Dendritic cell treated with granulocyte-macrophage colony-stimulating factor and Interleukin-4, amounts not matched to agents 40 ng/mL and 50 ng/mL, for 4 days (primary cell): Measurements from ENCODE around the gene FAM180B.
"Not testable (repeated sequence)": the region's sequence is repeated elsewhere in the genome, so short reads cannot be mapped to it uniquely, and the experiment has no call there.

Experiments used
- H3K27ac Mint-ChIP-seq: one replicate; pipeline ENCODE4 v1.8.0; 2022; ENCODE audit warnings: mild to moderate bottlenecking, mixed read lengths
- H3K27me3 Mint-ChIP-seq: one replicate; pipeline ENCODE4 v1.8.0; 2022; ENCODE audit warnings: mild to moderate bottlenecking, mixed read lengths
- H3K36me3 Mint-ChIP-seq: one replicate; pipeline ENCODE4 v1.8.0; 2022; ENCODE audit warnings: low read depth, mixed read lengths
- H3K4me1 Mint-ChIP-seq: one replicate; pipeline ENCODE4 v1.8.0; 2022; ENCODE audit warnings: low read depth, mixed read lengths
- H3K4me3 Mint-ChIP-seq: one replicate; pipeline ENCODE4 v1.8.0; 2022; ENCODE audit warnings: mild to moderate bottlenecking, moderate library complexity, mixed read lengths
- H3K9me3 Mint-ChIP-seq: one replicate; pipeline ENCODE4 v1.8.0; 2022; ENCODE audit warnings: mixed read lengths
- intact Hi-C: fragments of 100-400 bp; cut with micrococcal nuclease; formaldehyde crosslinking; loops from one replicate; pipeline ENCODE4 v1.15.0; 2022

FAM180B gene, protein sequence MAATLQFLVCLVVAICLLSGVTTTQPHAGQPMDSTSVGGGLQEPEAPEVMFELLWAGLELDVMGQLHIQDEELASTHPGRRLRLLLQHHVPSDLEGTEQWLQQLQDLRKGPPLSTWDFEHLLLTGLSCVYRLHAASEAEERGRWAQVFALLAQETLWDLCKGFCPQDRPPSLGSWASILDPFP

DNA sequence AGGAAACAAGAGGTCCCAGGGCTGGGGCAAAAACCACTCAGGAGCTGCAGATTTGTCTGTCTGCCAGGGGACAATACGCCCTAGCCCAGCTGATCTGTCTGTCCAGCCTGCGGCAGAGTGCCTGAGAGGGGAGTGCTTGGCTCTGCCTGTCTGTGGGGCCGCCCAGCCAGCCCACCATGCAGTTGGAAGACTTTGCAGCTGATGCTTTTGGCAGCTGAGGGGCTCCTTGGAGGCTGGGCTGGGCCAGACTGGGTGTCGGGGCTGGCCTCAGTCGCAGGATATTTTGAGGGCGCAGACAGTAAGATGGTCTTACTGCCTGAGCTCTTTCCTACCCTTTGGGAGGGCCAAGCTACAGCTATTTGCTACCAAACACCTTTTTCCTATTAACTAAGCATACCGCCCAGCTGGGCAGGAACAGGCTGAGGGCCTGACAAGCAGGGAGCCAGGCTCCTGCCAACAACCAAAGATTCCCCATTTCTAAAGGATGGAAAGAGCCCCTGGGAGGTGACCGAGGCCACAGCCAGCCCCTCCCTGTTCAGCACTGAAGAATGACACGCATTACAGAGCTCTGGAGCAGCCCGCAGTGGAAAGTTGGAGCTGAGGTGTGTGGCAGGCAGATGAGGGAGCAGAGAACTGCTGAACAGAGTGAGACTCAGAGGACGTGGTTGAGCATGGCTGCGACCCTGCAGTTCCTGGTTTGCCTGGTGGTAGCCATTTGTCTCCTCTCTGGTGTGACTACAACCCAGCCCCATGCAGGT lies at the start of gene FAM180B:
FAM180B (plus strand) TSS at position 581 of the 758 bp plus-strand sequence; CDS start at position 672, 91 bp downstream.
- no peaks in the 10 kb centered on the region for H3K27me3 Mint-ChIP-seq
- intact Hi-C loops = no loop called here
- no peaks in the 10 kb centered on the region for H3K9me3 Mint-ChIP-seq
- H3K4me3 Mint-ChIP-seq = no peak within 1 kb of the TSS
- H3K36me3 Mint-ChIP-seq = peaks cover 51% of the 10 kb centered on the region
- H3K4me1 Mint-ChIP-seq = peaks cover 34% of the 10 kb centered on the region
- peak within 1 kb of the TSS; percentile 86 for H3K27ac Mint-ChIP-seq

DNA sequence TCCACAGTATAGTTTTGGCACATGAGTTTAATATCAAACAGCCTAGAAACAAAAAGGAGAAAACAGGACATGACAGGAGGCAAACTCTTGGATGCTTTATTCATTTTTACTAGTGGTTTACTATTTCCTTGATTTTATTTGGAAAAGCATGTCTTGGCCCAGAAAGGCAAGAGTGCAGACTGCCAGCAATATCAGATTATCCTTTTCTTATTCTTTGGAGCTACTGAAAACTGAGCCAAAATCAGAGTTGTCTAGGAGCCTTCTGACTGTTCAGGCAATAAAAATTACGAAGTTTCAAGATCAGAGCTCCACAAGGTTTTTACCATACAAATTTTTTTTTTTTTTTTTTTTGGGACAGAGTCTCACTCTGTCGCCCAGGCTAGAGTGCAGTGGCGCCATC lies 49.6 kb upstream of the FAM180B start:
- no peaks in the 10 kb centered on the region for H3K9me3 Mint-ChIP-seq
- H3K27ac Mint-ChIP-seq = no peak overlapping the region
- H3K36me3 Mint-ChIP-seq = peaks cover 48% of the 10 kb centered on the region
- intact Hi-C loops = no loop called here
- no peaks in the 10 kb centered on the region for H3K27me3 Mint-ChIP-seq
- H3K4me3 Mint-ChIP-seq = no peak overlapping the region
- peaks cover 50% of the 10 kb centered on the region for H3K4me1 Mint-ChIP-seq

DNA sequence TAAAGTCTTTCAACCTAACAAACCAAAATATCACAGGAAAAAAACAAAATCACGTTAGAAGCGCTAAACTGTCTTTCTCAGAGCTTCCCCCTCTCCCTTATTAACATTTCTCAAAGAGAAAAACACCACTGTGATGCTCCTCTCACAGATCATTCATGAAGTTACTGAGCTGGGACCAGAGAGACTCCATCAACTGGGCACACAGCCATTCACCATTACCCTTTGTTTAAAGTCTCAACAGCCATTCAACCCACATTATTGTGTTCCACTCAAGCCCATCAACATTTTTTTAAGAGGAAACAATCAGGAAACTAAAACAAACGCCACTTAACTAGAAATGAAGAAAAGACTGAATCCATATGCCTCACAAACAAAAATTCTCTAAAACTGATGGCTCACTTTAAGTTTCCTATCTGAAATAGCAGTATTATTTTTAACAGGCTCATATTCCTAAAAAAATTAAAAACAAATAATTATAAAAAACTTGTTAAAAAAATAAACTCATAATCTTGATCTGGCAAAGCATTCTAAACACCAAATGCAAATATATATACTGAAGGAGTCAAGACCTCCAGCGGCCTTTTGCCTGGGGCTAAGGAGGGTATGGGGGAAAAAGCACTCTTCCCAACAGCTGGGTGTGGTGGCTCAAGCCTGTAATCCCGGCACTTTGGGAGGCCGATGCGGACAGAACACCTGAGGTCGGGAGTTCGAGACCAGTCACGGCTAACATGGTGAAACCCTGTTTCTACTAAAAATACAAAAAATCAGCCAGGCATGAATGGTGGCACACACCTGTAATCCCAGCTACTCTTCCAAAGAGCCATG lies 47.5 kb upstream of the FAM180B start:
- no peak overlapping the region for H3K4me3 Mint-ChIP-seq
- H3K27me3 Mint-ChIP-seq = no peaks in the 10 kb centered on the region
- intact Hi-C loops = no loop called here
- peaks cover 60% of the 10 kb centered on the region for H3K4me1 Mint-ChIP-seq
- peaks cover 59% of the 10 kb centered on the region for H3K36me3 Mint-ChIP-seq
- H3K9me3 Mint-ChIP-seq = no peaks in the 10 kb centered on the region
- no peak overlapping the region for H3K27ac Mint-ChIP-seq

DNA sequence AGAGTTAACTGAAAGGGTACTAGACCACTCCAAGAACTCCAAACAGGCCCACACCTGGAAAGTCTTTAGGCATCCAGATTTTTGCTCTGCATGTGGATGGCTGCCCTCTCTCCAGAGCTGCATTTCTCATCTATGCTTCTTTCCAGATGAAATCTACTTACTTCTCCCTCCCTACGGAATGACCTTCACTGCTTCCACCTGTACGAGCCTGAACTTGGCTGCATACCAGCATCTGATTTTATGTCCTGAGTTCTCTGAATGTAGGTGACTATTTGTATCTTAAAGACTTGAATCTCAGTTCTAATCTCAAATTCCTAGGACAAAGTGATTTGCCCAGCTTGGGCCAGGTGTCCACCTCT lies 46.8 kb upstream of the FAM180B start:
- intact Hi-C loops = no loop called here
- Mint-ChIP-seq H3K36me3 (peaks cover 58% of the 10 kb centered on the region), H3K27ac (peak overlapping the region; percentile 74), H3K4me1 (peaks cover 67% of the 10 kb centered on the region), H3K9me3 (no peaks in the 10 kb centered on the region), H3K4me3 (no peak overlapping the region), H3K27me3 (no peaks in the 10 kb centered on the region)

DNA sequence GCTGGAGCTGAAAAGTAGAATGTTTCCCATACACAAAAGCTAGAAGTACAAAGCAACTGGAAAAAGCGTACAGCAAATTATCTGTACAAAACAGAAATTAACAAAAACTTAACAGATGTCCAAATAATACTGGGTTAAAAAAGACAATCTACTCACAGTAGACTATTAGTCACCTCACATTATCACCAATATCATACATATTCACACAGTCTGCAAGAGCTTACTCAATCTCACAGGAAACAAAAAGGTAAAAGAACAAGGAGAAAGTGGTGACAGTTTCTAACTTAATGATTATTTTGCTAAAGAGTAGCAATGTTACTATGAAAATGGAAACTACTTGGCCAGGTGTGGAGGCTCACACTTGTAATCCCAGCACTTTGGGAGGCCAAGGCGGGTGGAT lies 45.4 kb upstream of the FAM180B start:
- H3K27me3 Mint-ChIP-seq = no peaks in the 10 kb centered on the region
- H3K4me3 Mint-ChIP-seq = no peak overlapping the region
- intact Hi-C loops = no loop called here
- H3K9me3 Mint-ChIP-seq = no peaks in the 10 kb centered on the region
- H3K36me3 Mint-ChIP-seq = peaks cover 49% of the 10 kb centered on the region
- peak overlapping the region; percentile 74 for H3K27ac Mint-ChIP-seq
- H3K4me1 Mint-ChIP-seq = peaks cover 60% of the 10 kb centered on the region

DNA sequence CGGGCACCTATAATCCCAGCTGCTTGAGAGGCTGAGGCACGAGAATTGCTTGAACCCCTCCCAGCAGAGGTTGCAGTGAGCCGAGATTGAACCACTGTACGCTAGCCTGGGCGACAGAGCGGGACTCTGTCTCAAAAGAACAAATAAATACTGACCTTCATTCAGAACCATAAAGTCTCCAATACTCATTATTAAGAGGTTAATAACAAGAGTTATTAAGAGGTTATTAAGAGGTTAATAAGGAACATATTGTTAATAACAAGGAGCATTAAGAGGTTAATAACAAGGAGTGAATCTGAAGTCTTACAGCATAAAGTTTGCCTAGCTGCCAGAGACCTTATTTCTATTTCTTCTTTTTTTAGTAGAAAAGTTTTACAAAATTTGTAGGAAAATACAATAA lies 41.2 kb upstream of the FAM180B start:
- no peaks in the 10 kb centered on the region for H3K27me3 Mint-ChIP-seq
- H3K36me3 Mint-ChIP-seq = peaks cover 56% of the 10 kb centered on the region
- intact Hi-C loops = no loop called here
- peaks cover 63% of the 10 kb centered on the region for H3K4me1 Mint-ChIP-seq
- H3K27ac Mint-ChIP-seq = no peak overlapping the region
- no peaks in the 10 kb centered on the region for H3K9me3 Mint-ChIP-seq
- H3K4me3 Mint-ChIP-seq = no peak overlapping the region

DNA sequence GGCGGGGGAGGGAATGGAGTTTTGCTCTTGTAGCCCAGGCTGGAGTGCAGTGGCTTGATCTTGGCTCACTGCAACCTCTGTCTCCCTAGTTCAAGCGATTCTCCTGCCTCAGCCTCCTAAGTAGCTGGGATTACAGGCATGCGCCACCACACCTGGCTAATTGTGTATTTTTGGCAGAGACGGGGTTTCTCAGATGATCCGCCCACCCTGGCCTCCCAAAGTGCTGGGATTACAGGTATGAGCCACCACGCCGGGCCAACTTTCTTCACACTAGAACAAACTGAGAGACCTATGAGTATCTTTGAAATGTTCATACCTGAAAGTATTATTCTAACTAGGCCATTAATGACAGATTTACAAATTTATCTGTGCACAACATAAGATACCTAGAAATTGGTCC lies 40.2 kb upstream of the FAM180B start:
- intact Hi-C loops, H3K27me3 Mint-ChIP-seq, H3K9me3 Mint-ChIP-seq, H3K4me3 Mint-ChIP-seq, H3K27ac Mint-ChIP-seq: not testable (repeated sequence)
- H3K4me1 Mint-ChIP-seq = peaks cover 60% of the 10 kb centered on the region
- H3K36me3 Mint-ChIP-seq = peaks cover 55% of the 10 kb centered on the region

DNA sequence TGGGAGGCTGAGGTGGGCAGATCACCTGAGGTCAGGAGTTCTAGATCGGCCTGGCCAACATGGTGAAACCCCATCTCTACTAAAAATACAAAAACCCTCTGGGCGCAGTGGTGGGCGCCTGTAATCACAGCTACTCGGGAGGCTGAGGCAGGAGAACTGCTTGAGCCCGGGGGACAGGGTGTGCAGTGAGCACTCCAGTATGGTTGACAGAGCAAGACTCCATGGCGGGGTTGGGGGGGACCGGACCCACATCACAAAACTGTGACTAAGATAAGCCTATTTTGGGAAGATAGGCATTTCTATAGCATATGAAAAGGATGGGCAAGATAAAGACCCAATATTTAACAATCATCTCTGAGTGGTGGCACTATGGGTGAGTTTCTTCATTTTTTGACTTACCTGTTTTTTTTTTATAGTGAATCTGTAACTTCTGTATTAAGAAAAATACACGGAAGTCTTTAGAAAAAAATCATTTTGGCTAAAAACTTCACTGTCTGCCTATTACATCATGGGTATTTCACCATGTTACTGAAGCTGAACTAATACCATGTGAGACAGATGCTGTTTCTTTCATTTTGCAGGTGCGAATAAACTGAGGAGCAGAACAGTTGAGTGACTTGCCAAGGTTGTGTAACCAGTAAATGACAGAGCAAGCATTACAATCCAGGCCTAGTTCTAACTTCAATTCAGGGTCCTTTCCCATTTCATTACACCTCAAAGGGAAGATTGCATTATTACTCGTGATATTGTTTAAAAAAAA lies 36.0 kb upstream of the FAM180B start:
- H3K27ac Mint-ChIP-seq = no peak overlapping the region
- no peaks in the 10 kb centered on the region for H3K27me3 Mint-ChIP-seq
- H3K4me1 Mint-ChIP-seq = peaks cover 56% of the 10 kb centered on the region
- no peaks in the 10 kb centered on the region for H3K9me3 Mint-ChIP-seq
- H3K36me3 Mint-ChIP-seq = peaks cover 56% of the 10 kb centered on the region
- intact Hi-C loops = loop anchor here (5.0 to 10.0 kb wide), 2 partner anchors 33 to 64 kb away; no protein-coding TSS in a partner anchor
- peak overlapping the region; percentile 13 for H3K4me3 Mint-ChIP-seq

DNA sequence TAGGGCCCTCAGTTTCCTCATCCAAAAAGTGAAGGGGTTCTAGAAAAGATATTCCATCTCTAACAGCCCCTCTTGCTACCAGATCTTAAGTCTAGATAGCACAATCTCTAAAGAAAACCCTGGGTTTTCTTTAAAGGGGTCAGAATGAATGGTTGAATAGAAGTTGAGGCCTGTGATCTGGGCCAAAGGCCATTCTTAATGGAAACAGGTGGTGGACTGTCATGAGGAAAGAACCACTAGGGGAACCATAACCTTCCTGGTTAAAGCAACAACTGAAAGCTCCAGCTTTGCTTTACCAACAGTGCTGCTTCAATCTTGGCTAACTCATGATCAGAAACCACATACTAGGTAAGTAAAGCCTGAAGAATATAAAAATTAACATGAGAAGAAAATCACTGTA lies 35.4 kb upstream of the FAM180B start:
- Mint-ChIP-seq H3K4me3 (peak overlapping the region; percentile 97), H3K27ac (peak overlapping the region; percentile 99), H3K4me1 (peaks cover 56% of the 10 kb centered on the region), H3K36me3 (peaks cover 51% of the 10 kb centered on the region), H3K27me3 (no peaks in the 10 kb centered on the region), H3K9me3 (no peaks in the 10 kb centered on the region)
- intact Hi-C loops = loop anchor here (5.0 to 10.0 kb wide), 2 partner anchors 34 to 64 kb away; no protein-coding TSS in a partner anchor

DNA sequence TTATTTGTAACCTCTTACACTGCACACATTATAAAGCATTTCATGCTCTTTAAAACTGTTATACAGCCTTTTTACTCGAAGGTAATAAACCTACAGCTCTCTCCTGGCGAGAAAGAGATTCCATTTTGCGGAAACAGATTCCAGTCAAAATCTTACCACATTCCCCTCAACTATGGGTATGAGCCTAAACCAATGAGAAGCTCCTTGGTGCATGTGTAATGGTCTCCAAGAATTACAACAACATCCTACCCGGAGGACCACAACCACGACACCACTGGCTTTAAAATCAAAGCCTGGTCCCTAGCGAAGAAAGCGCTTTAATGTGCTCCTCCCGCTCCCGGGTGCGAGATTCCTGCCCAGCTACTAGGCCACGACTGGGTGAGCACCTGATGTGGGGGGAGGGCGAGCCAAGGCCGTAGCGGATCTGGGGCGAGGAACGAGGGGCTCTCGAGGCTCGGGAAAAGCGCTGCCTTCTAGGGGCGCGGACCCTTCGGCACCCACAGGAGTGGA lies 34.4 kb upstream of the FAM180B start:
- Mint-ChIP-seq H3K4me3 (peak overlapping the region; percentile 97), H3K27me3 (no peaks in the 10 kb centered on the region), H3K9me3 (no peaks in the 10 kb centered on the region), H3K27ac (peak overlapping the region; percentile 99), H3K36me3 (peaks cover 44% of the 10 kb centered on the region), H3K4me1 (peaks cover 52% of the 10 kb centered on the region)
- intact Hi-C loops = loop anchor here (2.0 to 10.0 kb wide), 3 partner anchors 35 to 63 kb away; no protein-coding TSS in a partner anchor

DNA sequence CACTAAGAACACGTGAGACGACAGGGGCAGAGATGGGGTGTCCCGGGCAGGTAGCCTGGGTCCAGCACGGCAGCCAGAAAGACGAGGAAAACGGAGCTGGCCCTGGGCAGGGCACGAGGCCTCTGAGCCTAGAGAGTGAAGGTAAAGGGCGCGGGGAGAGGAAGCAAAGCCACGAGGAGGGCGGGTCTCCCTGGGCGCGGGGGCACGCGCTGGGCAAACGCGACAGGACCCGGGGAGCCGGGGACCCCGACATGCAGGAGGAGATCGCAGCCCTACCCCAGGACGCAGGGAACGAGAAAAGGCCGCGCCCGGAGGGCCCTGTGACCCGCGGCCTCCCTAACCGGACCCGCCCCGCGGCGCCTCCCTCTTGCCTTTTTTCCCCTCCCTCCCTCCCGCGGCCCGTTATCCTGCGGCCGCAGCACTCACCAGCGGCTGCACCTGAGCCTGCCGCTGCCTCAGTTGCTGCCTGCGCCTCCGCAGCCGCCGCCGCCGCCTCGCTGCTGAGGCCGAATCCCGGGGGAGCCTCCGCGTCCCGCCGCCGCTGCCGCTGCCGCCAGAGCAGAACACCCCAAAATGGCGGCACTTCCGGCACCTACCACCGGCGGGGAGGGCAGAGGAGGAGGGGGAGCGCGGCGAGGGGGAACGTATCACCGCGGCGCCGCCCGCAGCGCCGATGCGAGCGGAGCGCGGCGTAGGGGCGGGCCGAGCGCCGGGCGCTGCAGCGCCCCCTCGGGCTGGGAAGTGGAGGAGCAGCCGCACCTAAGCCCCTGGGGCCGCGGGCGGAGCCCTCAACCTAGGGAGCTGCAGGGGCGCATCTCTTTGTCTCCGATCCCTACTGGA lies 33.7 kb upstream of the FAM180B start, which contains the start of gene CELF1:
CELF1 (minus strand) TSS at position 567 of the 840 bp plus-strand sequence. CDS start 53,609 bp downstream, outside the sequence.
- no peaks in the 10 kb centered on the region for H3K9me3 Mint-ChIP-seq
- intact Hi-C loops = loop anchor here (2.0 to 10.0 kb wide), 3 partner anchors 35 to 62 kb away; no protein-coding TSS in a partner anchor
- H3K4me1 Mint-ChIP-seq = peaks cover 46% of the 10 kb centered on the region
- no peaks in the 10 kb centered on the region for H3K27me3 Mint-ChIP-seq
- H3K36me3 Mint-ChIP-seq = peaks cover 40% of the 10 kb centered on the region
- H3K4me3 Mint-ChIP-seq = peak within 1 kb of the TSS; percentile 97
- peak within 1 kb of the TSS; percentile 99 for H3K27ac Mint-ChIP-seq

DNA sequence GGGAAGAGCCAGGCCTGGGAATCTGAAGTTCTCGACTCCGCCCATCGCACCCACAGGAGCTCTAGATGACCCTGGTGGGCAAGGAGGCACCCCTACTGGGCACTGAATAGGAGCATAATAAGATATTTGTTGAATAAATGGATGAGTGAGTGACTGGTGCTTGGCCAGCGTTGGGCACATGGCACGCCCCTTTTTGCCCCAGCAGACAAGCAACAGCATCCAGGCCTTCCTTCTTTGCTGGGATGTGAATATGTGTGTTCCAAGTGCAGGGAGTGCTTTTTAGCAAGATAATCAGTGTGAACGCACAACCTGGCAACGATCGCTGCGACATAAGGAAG lies 33.1 kb upstream of the FAM180B start:
- Mint-ChIP-seq H3K4me1 (peaks cover 40% of the 10 kb centered on the region), H3K36me3 (peaks cover 34% of the 10 kb centered on the region), H3K9me3 (no peaks in the 10 kb centered on the region), H3K27ac (peak overlapping the region; percentile 99), H3K27me3 (no peaks in the 10 kb centered on the region), H3K4me3 (peak overlapping the region; percentile 97)
- intact Hi-C loops = loop anchor here (2.0 to 10.0 kb wide), 3 partner anchors 36 to 61 kb away; no protein-coding TSS in a partner anchor
